Kidney (tissue), 14 donors: Measurements from ENCODE around the gene FEV. TPM values are rescaled to one million over a fixed set of nuclear protein-coding genes. Genes with fewer than 3 reads are reported as not detected.
A peak's percentile ranks its signal among the peaks of the same experiment; 100 is the strongest.
"Not testable (repeated sequence)": the region's sequence is repeated elsewhere in the genome, so short reads cannot be mapped to it uniquely, and the experiment has no call there.

Source experiments
- DNase-seq, 5 donors: peaks; one replicate each; pipeline ENCODE4 v3.0.0-alpha.2; 2013 to 2020
- FAIRE-seq: peaks from 2 replicates; lab custom pipeline; 2012; peaks lifted over from hg19 to GRCh38; lab: Jason Lieb, UNC
- H3K27ac ChIP-seq, 2 donors: one replicate each; pipeline ENCODE4 v1.7.0; 2013; ENCODE audit warnings: low read depth in 2 of 2, low read length in 2 of 2, inconsistent platforms in 1 of 2
- H3K27me3 ChIP-seq: one replicate; pipeline ENCODE4 v1.7.1; 2013; ENCODE audit warnings: low read length, inconsistent platforms; ENCODE audit not compliant: control insufficient read depth, insufficient read depth
- H3K36me3 ChIP-seq, 3 donors: one replicate each; pipeline versions ENCODE4 v1.7.0 to v1.7.1; 2013; ENCODE audit warnings: low read length in 3 of 3, control low read depth in 1 of 3, inconsistent platforms in 1 of 3; ENCODE audit not compliant: insufficient read depth in 3 of 3, control insufficient read depth in 2 of 3
- H3K4me1 ChIP-seq, 3 donors: one replicate each; pipeline versions ENCODE4 v1.7.0 to v1.7.1; 2013; ENCODE audit warnings: low read length in 3 of 3, inconsistent platforms in 1 of 3, low read depth in 1 of 3; ENCODE audit not compliant: control insufficient read depth in 2 of 3, insufficient read depth in 2 of 3
- H3K4me3 ChIP-seq, 3 donors: one replicate each; pipeline versions ENCODE4 v1.7.0 to v1.8.1; 2013; ENCODE audit warnings: low read length in 3 of 3, control low read depth in 1 of 3, inconsistent platforms in 1 of 3
- H3K9ac ChIP-seq, 3 donors: one replicate each; pipeline versions ENCODE4 v1.7.0 to v1.7.1; 2013; ENCODE audit warnings: low read length in 3 of 3, control low read depth in 1 of 3, inconsistent platforms in 1 of 3
- H3K9me3 ChIP-seq, 3 donors: one replicate each; pipeline versions ENCODE4 v1.7.0 to v1.7.1; 2013; ENCODE audit warnings: low read length in 3 of 3, control low read depth in 1 of 3, inconsistent platforms in 1 of 3; ENCODE audit not compliant: control insufficient read depth in 2 of 3, insufficient read depth in 1 of 3
- intact Hi-C: fragments of 100-400 bp; cut with DNase I; formaldehyde crosslinking; loops from one replicate; pipeline ENCODE4 v1.11.1; 2022
- microRNA-seq: library from miRNA; unstranded; fragments of <30 nt; microRNA quantifications from one replicate; pipeline ENCODE4 v1.2.0, GENCODE V29; 2020
- polyA plus RNA-seq: library from polyadenylated mRNA; stranded (reverse); fragments of 350-450 nt; fragmentation: Illumina TruSeq; extraction: RNeasy Lipid Tissue Mini Kit (QIAGEN cat#74804); gene quantifications from one replicate; pipeline ENCODE4 v1.2.3, GENCODE V29; 2014; ENCODE audit warnings: low read depth, low replicate concordance; ENCODE audit not compliant: insufficient read depth
- total RNA-seq: library from RNA; stranded (reverse); fragmentation: NEBNext Ultra II Directional; extraction: Animal tissue kit (Norgen Biotek cat#: 25700); gene quantifications from one replicate; pipeline ENCODE4 v1.2.1, GENCODE V29; 2021
- TF ChIP-seq, protein P1 (sequence below): IDR thresholded peaks from 3 replicates; pipeline ENCODE4 v1.5.1; 2012; ENCODE audit warnings: mild to moderate bottlenecking, moderate library complexity, borderline replicate concordance; ENCODE audit not compliant: insufficient read depth; ENCODE audit errors: extremely low read depth
- donor health status: control.
- donor health status: control.
- donor health status: control.
- donor health status: control.
- donor health status: control.
- donor health status: DM: yes; HTN: yes; CAD: no.
- donor health status: Normal renal cell carcinoma (clear cell type).

The FEV gene
- total and polyA plus RNA-seq, 2 donors from 2014 or later = not detected

DNA sequence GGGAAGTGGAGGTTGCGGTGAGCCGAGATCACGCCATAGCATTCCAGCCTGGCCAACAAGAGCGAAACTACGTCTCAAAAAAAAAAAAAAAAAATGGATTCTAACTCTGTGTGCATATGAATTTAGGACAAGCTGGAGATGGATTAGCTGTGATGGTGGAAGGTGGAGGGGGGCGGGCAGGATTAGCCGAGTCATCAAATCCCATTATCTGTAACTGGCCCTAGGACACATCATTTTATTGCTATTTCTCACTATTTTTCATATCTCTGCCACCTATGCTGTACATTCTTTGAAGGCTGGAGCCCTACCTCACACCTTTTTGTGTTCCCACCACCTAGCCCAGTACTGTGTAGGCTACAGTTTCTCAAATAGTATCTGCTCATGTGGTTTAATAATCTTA lies 32.8 kb downstream of the FEV start:
- H3K36me3 ChIP-seq = no peaks in the 10 kb centered on the region
- intact Hi-C loops = no loop called here
- no peak overlapping the region for H3K9ac ChIP-seq
- no peak overlapping the region for H3K4me3 ChIP-seq
- H3K27me3 ChIP-seq = no peaks in the 10 kb centered on the region
- no peaks in the 10 kb centered on the region for H3K4me1 ChIP-seq
- FAIRE-seq = no peak
- H3K27ac ChIP-seq = no peak overlapping the region
- TF ChIP-seq, protein P1, sequence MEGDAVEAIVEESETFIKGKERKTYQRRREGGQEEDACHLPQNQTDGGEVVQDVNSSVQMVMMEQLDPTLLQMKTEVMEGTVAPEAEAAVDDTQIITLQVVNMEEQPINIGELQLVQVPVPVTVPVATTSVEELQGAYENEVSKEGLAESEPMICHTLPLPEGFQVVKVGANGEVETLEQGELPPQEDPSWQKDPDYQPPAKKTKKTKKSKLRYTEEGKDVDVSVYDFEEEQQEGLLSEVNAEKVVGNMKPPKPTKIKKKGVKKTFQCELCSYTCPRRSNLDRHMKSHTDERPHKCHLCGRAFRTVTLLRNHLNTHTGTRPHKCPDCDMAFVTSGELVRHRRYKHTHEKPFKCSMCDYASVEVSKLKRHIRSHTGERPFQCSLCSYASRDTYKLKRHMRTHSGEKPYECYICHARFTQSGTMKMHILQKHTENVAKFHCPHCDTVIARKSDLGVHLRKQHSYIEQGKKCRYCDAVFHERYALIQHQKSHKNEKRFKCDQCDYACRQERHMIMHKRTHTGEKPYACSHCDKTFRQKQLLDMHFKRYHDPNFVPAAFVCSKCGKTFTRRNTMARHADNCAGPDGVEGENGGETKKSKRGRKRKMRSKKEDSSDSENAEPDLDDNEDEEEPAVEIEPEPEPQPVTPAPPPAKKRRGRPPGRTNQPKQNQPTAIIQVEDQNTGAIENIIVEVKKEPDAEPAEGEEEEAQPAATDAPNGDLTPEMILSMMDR = no peak
- peaks cover 0 to 4% (median 0%) of the 10 kb centered on the region in 3 donors for H3K9me3 ChIP-seq
- no peak for DNase-seq

DNA sequence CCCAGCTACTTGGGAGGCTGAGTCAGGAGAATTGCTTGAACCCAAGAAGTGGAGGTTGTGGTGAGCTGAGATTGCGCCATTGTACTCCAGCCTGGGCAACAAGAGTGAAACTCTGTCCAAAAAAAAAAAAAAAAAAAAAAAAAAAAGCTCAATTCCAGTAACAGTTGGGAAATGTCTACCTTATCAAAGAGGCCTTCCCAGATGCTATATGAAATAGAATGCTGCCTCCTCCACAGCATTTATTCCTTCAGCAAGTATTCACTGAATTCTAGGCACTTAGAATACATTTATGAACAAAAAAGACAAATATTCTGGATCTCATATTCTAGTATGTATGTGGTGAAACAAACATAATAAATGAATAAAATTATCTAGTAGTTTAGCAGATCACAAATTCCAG lies 38.4 kb downstream of the FEV start:
- no peaks in the 10 kb centered on the region for H3K4me1 ChIP-seq
- no peaks in the 10 kb centered on the region for H3K36me3 ChIP-seq
- H3K27me3 ChIP-seq = no peaks in the 10 kb centered on the region
- H3K4me3 ChIP-seq = no peak overlapping the region
- H3K27ac ChIP-seq = no peak overlapping the region
- intact Hi-C loops = no loop called here
- no peaks in the 10 kb centered on the region for H3K9me3 ChIP-seq
- FAIRE-seq = no peak
- DNase-seq = no peak
- H3K9ac ChIP-seq = no peak overlapping the region
- TF ChIP-seq, protein P1 = no peak

DNA sequence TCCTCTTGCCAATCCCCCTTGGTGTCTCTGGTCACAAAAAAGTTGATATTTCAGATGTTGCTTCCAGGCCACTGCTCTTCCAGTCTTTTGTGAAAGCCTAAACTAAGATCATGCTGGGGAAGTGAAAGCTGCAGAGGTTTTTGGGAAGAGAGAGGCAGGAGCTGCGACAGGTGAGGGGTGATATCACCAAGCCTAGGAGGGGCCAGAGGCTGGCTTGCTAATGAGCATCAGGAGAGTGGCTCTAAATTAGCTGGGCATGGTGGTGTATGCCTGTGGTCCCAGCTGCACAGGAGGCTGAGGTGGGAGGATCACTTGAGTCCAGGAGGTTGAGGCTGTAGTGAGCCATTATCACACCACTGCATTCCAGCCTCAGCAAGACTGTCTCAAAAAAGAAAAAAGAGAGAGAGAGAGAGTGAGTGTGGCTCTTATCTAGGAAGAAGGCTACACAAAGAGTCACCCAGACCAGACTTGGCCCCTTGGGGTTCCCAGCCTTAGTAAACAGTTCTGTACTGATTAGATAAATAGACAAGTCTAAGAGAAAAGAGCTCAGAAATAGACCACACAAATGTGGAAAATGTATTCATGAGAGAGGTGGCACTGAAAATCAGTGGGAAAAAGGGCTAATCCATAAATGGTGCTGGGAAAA lies 40.1 kb downstream of the FEV start:
- H3K9ac ChIP-seq = no peak overlapping the region
- no peak overlapping the region for H3K27ac ChIP-seq
- intact Hi-C loops = no loop called here
- TF ChIP-seq, protein P1 = no peak
- no peaks in the 10 kb centered on the region for H3K27me3 ChIP-seq
- H3K36me3 ChIP-seq = no peaks in the 10 kb centered on the region
- H3K9me3 ChIP-seq = no peaks in the 10 kb centered on the region
- DNase-seq (no peak), FAIRE-seq (no peak)
- H3K4me3 ChIP-seq = no peak overlapping the region
- no peaks in the 10 kb centered on the region for H3K4me1 ChIP-seq

DNA sequence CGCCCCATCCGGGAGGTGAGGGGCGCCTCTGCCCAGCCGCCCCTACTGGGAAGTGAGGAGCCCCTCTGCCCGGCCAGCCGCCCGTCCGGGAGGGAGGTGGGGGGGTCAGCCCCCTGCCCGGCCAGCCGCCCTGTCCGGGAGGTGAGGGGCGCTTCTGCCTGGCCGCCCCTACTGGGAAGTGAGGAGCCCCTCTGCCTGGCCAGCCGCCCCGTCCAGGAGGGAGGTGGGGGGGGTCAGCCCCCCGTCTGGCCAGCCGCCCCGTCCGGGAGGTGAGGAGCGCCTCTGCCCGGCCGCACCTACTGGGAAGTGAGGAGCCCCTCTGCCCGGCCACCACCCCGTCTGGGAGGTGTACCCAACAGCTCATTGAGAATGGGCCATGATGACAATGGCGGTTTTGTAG lies 53.2 kb downstream of the FEV start:
- H3K27ac ChIP-seq, H3K9ac ChIP-seq, H3K4me3 ChIP-seq, H3K27me3 ChIP-seq, intact Hi-C loops, H3K4me1 ChIP-seq, FAIRE-seq, H3K36me3 ChIP-seq, DNase-seq, H3K9me3 ChIP-seq: not testable (repeated sequence)

Small RNA genes lying within 50 kb of the gene (microRNA-seq; reads per million reads assigned to microRNA genes)
- gene MIR375 = 1,140 reads per million, percentile 80 among the genes with 10 or more reads in this experiment

Other genes with a start within 250 kb of the FEV start
- 18.5 TPM for gene CYP27A1, start 203.0 kb downstream of the FEV start, total RNA-seq
- 43.3 TPM for gene CYP27A1, start 203.0 kb downstream of the FEV start, polyA plus RNA-seq
- gene PRKAG3, start 153.4 kb downstream of the FEV start, total RNA-seq = not detected
- gene PRKAG3, start 153.4 kb downstream of the FEV start, polyA plus RNA-seq = not detected
- 0.57 TPM for gene WNT6, start 125.4 kb downstream of the FEV start, total RNA-seq
- gene WNT6, start 125.4 kb downstream of the FEV start, polyA plus RNA-seq = 0.75 TPM
- 10.2 TPM for gene WNT10A, start 104.3 kb downstream of the FEV start, total RNA-seq
- gene WNT10A, start 104.3 kb downstream of the FEV start, polyA plus RNA-seq = 1.1 TPM
- not detected for gene CDK5R2, start 25.5 kb downstream of the FEV start, total RNA-seq
- gene CDK5R2, start 25.5 kb downstream of the FEV start, polyA plus RNA-seq = not detected
- not detected for gene CRYBA2, start 8.2 kb upstream of the FEV start, total RNA-seq
- not detected for gene CRYBA2, start 8.2 kb upstream of the FEV start, polyA plus RNA-seq
- 2.0 TPM for gene CFAP65, start 56.3 kb upstream of the FEV start, total RNA-seq
- gene CFAP65, start 56.3 kb upstream of the FEV start, polyA plus RNA-seq = 0.73 TPM
- 0.88 TPM for gene IHH, start 75.7 kb upstream of the FEV start, total RNA-seq
- gene IHH, start 75.7 kb upstream of the FEV start, polyA plus RNA-seq = 3.1 TPM
- gene NHEJ1, start 175.6 kb upstream of the FEV start, total RNA-seq = 17.5 TPM
- gene NHEJ1, start 175.6 kb upstream of the FEV start, polyA plus RNA-seq = 17.7 TPM
- 2.8 TPM for gene SLC23A3, start 184.8 kb upstream of the FEV start, total RNA-seq
- 10.9 TPM for gene SLC23A3, start 184.8 kb upstream of the FEV start, polyA plus RNA-seq
- 97.5 TPM for gene CNPPD1, start 191.7 kb upstream of the FEV start, total RNA-seq
- 131 TPM for gene CNPPD1, start 191.7 kb upstream of the FEV start, polyA plus RNA-seq
- 106 TPM for gene RETREG2, start 193.1 kb upstream of the FEV start, total RNA-seq
- 112 TPM for gene RETREG2, start 193.1 kb upstream of the FEV start, polyA plus RNA-seq
- gene ZFAND2B, start 221.6 kb upstream of the FEV start, total RNA-seq = 44.8 TPM
- 72.6 TPM for gene ZFAND2B, start 221.6 kb upstream of the FEV start, polyA plus RNA-seq
- 17.8 TPM for gene ABCB6, start 233.8 kb upstream of the FEV start, total RNA-seq
- gene ABCB6, start 233.8 kb upstream of the FEV start, polyA plus RNA-seq = 53.6 TPM
- 41.5 TPM for gene ATG9A, start 244.5 kb upstream of the FEV start, total RNA-seq
- 24.0 TPM for gene ATG9A, start 244.5 kb upstream of the FEV start, polyA plus RNA-seq
- 48.9 TPM for gene ANKZF1, start 244.6 kb upstream of the FEV start, total RNA-seq
- gene ANKZF1, start 244.6 kb upstream of the FEV start, polyA plus RNA-seq = 26.6 TPM